ENCODE measurements around the gene CFL1.

CFL1 gene

DNA sequence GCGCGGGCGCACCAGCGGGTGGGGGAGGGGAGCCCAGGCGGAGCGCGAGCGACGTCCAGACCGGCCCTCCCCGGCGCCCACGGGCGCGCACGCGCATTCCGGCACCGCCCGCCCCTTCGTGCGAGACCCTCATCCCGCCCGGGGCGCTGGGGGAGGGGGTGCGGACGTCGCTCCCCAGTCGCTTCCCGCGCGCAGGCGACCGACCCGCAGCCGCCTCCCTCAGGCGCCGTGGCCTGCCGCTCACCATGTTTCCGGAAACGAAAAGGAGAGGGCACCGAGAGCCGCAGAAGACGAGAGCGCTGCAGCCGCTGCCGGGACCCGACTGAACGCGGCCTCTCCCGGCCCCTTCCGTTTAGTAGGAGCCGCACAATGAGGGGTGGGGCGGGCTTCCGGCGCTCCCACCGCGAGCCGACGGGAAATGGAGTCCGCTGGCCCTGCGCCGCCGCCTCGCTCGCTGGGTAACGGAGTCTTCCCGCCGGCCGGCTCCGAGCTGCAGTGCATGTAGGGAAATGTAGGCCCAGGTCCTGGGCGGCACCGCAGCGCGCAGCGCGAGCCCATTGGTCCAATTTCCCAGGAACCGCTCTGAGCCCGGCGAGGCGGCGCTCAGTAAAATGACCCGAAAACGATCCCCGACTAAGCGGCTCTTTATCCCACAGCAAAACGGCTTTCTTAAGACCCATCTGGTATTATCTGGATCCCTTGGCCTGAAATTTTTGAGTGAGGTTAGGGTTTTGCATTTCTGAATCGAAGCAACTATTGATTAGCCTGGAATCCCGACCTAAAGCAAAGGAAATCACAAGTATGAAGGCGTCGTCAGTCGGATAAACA, at the start of gene CFL1:
CFL1 (minus strand) TSS at position 328 of the 828 bp plus-strand sequence; CDS start at position 247, 81 bp downstream.
- DNase-seq: peak; percentile 96

DNA sequence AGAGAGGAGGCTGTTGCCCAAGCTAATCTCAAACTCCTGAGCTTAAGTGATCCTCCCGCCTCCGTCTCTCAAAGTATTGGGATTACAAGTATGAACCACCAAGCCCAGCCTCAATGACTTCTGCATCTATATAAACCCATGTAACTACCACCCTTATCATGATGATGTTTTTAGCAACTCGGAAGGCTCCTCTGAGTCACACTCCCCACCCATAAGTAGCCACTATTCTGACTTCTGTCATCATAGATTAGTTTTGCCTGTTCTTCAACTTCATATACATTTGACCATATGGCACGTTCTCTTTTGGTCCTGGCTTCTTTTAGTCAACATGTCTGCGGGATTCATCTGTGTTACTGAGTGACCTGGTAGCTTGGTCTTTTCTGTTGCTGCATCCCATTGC, 48.6 kb upstream of the CFL1 start:
- DNase-seq: no peak

DNA sequence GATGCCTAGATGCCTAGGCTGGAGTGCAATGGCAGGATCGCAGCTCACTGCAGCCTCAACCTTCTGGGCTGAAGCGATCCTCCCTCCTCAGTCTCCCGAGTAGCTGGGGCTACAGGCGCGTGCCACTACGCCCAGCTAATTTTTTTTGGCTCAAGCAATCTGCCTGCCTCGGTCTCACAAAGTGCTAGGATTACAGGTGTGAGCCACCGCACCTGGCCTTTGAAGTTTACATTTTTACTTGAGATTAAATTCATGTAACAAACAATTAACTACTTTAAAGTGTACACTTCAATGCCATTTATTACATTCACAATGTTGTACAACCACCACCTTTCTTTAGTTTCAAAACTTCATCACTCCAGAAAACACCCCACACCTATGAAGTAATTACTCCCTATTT, 45.7 kb upstream of the CFL1 start:
- DNase-seq: no peak

DNA sequence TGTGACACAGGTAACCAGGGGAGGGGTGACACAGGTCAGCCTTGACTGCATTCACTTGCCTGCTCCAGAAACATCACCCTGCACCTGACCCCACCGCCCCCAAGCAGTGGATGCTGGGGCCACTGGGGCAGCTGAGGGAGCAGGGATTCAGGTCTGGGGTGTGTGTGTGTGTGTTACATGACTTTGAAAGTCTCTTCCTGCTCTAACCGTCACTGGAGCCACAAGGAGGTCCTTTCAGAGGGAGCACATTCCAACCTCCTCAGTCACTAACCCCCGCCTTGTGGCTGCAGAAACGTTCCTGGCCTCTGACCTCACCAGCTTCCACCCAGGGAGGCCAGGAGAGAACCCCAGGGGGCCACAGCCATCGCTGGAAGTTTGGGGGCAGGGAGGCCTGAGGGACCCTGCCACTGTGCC, 45.1 kb upstream of the CFL1 start:
- DNase-seq: no peak

DNA sequence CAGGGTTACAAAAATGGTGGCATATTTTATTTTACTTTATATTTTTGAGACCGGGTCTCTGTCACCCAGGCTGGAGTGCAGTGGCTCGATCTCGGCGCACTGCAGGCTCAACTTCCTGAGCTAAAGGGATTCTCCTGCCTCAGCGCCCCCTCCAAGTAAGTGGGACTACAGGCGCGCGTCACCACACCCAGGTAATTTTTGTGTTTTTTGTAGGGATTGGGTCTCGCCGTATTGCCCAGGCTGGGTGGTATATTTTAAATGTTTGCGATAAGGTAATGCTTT, 42.9 kb upstream of the CFL1 start:
- DNase-seq: no peak

DNA sequence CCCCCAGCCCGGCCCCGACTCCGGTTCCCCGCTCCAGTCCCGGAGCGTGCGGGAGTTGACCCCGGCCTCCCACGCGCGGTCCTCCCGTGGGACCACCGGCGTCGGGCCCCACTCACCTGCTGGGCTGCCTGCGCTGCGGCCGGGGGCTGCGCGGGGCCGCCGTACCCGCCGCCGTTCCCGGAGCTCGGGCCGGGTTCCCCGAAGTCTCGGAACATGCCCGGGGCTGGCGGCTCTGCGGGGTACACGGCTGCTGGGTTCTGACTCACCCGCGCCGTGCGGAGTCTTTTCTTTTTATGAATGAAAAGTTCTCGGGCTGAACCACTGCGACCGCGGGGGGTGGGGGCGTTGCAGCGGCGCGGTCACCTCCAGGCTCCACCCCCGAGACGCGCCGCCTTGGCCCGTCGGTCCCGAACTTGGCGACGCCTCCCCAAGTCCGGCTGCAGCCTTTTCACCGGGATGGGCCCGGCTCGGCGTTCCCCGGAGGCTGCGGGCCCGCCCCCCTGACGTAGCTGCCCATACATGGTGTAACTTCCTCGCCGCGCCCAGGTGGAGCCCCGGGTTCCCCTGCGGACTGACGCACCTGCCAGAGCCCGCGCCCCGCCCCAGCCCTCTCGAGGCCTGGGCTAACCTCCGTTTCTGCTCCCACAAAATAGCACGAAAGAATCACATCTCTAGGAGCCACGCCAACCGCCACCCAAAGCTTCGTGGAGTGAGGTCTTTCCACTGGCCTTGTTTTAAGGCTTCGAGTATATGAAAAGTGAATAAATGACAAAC, 42.3 kb upstream of the CFL1 start, which contains the start of gene FOSL1:
FOSL1 (minus strand) TSS at position 264 of the 774 bp plus-strand sequence; CDS start at position 215, 49 bp downstream.
- peak; percentile 94 for DNase-seq

DNA sequence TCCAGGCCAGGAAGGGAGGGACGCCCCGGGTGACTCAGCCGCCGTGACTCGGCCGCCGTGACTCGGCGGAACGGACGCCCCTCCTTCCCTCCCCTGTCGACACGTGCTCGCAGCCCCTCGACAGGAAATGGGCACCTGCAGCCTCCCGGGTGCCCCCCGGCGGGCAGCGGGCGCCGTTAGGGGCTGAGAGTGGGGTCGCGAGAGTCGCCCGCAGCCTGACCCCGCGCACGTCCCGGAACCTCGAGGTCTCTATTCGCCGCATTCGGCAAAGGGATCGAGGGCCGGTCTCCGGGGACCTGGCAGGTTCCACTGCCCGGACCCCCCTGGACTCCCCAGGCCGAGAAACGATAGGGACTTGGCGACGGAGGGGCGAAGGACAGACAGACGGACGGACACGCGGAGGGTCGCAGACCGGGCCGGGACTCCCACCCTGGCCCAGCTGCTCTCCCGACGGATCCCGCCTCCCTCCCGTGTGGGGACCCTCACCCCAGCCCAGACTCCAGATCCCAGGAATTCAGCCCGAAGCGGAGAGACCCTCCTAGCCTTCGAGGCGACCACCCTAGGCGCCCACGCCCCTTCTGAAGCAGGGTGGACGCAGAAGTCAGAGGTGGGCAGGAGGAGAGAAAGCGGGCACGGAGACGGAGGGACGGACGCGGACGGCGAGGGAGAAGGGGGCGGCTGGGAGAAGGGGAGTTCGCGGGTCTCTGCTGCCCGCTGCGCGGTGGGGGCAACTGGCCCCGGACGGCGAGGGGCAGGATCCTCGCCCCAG, 41.6 kb upstream of the CFL1 start:
- DNase-seq: peak; percentile 82

DNA sequence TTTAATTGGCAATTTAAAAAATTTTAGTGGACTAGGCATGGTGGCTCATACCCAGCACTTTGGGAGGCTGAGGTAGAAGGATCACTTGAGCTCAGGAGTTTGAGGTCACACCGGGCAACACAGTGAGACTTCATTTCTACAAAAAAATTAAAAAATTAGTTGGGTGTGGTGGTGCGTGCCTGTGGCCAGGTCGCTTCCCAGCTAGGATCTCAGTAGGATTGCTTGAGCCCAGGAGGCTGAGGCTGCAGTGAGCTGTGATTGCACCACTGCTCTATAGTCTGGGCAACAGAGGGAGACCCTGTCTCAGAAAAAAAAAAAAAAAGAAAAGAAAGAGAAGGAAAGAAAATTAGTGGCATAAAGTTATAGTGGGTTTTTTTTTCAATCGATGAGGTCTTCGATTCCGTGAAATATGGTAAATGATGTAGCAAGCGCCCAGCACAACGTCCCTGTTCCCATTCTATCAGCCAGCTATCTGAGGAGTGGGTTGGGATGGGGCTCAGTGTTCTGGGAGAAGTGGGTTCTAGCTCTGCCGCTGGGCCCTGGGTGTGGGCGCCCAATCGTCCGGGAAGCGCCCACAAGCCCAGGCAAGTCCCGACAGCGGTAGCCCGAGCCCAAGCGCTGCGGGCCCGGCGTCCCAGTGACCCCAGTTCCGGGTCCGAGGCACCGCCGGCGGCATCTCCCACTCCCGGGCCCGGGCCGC, 40.8 kb upstream of the CFL1 start:
- no peak for DNase-seq

DNA sequence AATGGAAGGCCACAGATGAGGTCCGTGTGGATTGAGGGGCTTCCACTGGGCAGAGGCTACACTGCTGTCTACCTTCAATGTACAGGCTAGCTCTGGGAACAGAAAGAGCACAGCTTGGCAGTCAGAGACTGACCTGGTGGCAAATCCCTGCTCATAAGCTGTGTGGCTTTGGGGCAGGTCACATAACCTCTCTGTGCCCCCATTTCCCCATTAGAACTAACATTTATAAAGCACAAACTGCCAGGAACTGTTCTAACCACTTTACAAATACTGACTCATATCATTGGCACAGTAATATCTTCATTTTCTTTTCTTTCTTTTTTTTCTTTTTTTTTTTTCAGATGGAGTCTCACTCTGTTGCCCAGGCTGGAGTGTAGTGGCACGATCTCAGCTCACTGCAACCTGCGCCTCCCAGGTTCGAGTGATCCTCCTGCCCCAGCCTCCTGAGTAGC, 39.1 kb upstream of the CFL1 start:
- DNase-seq: no peak

DNA sequence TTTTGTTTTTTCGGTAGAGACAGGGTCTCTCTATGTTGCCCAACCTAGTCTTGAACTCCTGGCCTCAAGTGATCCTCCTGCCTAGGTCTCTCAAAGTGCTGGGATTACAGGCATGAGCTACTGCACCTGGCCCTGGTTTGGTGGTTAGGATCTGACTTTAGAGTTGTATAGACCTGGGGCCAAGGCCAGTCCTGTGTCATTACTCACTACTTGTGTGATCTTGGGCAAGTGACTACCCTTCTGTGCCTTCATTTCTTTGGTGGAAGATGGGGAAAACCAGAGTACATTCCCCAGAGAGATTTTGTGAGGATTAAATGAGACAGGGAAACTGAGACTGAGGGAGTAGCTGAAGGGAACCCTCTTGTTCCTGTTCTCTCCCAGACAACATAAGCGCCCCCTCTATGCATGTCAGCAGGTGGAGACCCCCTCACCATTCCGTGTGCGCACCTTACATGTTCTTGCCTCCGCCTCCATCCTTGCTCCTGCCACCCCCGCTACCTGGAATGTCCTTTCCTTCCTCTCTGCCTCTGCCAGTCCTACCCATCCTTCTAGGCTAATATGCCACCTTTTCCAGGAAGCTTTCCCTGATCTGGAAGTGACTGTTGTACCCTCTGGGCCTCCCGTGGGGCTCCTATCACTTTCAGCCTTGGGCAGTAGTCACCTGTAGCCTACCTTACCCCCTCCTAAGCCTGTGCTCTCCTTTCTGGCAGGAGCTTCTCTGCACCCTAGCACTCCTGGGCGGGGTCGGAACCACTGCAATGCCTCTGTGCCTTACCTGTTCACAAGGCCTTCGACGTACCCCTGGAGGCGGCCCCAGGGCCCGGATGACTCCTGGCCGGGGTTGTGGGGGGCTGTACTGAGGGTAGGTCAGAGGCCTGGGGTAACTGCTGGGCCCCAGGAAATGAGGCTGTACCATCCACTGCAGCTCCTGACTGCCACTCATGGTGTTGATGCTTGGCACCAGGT, 38.3 kb upstream of the CFL1 start:
- DNase-seq: no peak

DNA sequence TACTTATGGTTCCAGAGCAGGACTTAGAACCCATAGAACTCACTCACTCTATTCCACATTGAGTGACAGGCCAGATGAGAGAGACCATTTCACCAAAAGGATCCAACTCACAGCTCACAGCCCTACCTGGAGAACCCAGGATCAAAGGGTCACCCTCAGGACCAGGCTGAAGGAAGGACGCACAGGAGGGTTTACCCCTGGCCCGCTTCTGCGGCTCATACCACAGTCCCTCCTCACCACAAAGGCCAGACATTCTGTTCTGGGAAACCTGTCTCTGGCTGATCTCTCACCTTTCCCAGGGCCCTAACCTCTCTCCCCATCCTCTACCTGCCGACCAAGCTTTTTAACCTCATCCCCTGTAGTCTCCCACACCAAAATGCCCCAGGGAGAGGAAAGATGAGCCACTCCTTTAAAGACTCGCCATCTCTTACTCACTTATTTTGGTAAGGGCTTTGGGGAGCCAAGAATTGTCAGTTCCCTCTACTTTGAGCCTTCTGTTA, 37.6 kb upstream of the CFL1 start:
- no peak for DNase-seq

DNA sequence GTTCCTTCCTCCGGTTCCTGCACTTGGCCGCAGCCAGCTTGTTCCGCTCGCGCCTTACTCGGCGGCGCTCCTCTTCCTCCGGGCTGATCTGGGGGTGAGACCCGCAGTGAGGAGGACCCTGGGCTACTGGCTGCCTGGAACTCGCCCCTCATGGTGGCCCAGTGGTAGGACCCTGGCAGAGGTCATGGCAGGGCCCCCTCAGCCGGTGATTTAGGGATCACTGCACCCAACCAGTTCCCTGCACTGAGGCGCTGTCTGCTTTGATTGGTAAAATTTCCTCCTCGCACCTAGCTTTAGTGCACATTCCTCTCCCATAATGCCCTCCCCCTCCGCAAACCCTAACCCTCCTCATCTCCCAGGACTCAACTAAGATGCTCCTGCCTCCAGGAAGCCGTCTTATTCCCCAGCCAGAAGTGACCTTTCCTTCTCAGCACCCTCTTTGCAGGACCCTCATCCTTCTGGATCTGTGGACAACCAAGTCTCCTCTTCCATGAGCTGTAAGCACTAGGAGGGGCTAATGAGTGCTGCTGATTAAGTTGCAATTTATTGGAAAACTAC, 36.1 kb upstream of the CFL1 start:
- no peak for DNase-seq

DNA sequence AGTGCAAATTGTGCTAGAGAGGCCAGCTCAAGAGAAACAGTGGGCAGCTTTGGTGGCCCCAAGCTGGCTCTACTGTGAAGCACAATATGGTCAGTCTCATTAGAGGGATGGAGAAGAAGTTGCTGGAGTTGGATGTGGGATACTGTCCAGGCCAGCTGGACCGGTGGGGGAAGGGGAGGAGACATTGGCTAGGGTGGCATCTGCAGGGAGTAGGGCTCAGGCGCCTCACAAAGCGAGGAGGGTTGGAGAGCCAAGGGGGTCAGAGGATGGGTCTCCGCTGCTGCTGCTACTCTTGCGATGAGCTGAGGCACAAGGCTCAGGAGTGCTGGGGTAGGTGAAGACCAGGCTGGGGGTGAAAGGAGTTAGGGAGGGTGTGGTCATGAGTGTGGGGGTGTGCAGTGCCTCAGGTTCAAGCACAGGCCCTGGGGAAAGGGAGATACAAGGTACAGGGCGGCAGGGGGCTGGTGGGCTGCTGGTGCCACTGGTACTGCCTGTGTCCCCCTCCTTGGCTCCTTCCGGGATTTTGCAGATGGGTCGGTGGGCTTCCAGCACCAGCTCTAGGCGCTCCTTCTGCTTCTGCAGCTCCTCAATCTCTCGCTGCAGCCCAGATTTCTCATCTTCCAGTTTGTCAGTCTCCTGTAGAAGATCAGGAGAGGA, 34.8 kb upstream of the CFL1 start:
- no peak for DNase-seq

DNA sequence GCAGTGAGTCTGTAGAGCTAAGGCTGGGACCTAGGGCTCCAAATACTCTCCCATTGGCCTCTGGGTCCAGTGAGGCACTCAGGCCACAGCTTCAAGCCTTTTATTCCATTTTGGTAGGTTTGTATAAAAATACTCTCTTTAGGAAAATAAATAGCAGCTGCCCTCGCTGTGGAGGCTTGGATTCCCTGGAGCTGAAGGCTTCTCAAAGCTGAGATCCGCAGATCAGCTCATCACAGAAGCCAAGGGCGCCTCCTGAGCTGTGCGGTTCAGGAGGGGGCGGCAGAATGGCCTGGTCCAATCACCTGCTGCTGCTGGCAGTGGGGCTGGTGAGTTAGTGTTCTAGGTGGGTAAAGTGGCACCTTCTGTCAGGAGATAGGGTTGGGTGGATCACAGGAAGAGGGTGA, 34.2 kb upstream of the CFL1 start:
- peak; percentile 41 for DNase-seq

DNA sequence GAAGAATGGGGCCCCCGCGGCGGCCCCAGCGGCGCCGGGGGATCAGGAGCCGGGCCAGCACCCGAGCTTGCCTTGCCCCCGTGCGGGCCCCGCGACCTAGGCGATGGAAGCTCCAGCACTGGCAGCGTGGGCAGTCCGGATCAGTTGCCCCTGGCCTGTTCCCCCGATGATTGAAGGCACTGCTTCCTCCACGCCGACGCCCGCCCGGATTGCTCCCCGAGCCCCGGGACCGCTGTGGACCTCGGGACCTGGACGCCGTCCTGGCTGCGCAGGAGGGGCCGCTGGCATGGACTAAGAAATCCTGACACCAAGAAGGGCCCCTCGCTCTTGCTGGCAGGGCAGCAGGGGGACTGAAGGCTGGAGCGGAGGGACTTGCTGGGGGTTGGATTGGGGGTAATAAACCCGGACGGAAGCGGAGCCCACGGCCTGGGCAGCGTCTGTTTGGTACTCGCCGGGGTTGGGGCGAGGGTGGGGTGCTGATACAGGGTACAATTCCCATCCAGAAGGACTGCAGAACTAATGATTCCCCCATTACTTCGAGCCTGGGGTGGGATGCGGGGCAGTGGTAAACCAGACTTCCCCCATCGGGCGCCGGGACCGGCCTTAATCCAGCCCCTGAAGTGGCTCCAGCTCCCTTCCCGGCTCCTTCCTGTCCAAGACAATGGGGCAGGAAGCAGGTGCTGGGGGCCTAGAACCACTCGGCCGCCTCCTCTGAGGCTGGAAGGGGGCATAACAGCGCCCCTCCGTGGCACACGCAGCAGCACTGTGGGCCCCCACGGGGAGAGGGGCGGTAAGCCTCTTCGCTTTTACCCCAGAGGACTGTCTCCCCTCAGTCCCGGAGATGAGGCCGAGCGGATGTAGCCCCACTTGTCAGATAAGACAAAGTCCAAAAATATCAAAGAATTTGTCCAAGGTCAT, 33.5 kb upstream of the CFL1 start:
- peak; percentile 47 for DNase-seq

DNA sequence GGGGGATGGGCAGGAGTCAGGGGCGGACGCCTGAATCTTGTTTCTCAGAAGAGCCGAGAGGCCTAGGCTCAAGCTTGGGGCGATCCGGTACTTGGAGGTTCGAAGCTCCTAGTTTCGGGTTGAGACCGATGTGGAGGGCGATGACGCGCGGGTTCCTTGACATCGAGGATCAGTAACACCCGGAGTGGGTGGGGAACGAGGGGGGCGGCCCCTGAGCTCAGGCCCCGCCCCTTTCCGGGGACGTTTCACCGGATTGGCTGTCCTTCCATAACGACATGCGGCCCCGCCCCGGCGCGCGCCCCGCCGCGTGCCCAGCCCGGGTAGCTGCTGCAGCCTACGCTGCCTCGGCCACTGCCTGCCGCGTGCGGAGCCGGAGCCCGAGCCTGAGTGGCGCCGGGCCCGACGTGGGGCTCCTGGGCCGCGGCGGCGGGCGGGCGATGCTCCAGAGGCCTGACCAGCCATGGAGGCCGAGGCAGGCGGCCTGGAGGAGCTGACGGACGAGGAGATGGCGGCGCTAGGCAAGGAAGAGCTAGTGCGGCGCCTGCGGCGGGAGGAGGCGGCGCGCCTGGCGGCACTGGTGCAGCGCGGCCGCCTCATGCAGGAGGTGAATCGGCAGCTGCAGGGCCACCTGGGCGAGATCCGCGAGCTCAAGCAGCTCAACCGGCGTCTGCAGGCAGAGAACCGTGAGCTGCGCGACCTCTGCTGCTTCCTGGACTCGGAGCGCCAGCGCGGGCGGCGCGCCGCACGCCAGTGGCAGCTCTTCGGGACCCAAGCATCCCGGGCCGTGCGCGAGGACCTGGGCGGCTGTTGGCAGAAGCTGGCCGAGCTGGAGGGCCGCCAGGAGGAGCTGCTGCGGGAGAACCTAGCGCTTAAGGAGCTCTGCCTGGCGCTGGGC, 32.6 kb upstream of the CFL1 start, which contains the start of gene CCDC85B:
CCDC85B (plus strand) TSS at position 350 of the 895 bp plus-strand sequence; CDS start at position 461, 111 bp downstream.
- DNase-seq: peak; percentile 99

DNA sequence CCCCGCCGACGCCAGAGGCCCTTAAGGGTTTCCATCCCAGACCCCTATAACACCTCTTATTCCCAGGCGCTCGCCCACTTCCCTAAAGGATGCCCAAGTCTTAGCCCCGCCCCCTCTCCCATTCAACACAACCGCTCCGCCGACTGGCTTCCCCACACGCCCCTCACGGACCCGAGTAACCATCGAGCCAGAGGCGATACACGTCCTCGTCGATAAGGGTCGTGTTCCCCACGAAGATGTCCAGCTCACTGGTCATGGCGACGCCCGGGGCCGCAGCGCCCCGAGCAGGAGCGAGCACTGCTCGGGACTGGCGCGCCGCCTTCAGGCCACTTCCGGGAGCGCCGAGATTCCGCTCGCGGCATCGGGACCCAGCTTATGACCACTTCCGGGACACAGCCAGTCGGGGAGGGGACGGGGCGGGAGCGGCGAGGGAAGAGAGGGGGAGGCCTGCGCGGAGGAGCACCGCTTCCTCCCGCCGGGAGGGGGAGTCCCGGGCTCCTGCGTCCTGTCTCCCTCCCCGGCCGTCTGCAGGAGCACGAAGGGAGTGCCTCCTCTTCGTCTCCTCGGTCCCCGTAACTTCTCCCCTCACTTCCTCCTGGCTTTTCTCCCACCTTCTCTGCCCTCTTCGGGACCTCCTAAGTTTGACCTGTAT, 30.3 kb upstream of the CFL1 start, which contains the start of gene FIBP:
FIBP (minus strand) TSS at position 309 of the 652 bp plus-strand sequence; CDS start at position 256, 53 bp downstream.
- DNase-seq: peak; percentile 94
